GM19328 (cell line): Measurements from ENCODE around the gene OPN1SW.

Experiments used
- ATAC-seq: cut with Tn5 transposase; IDR thresholded peaks from one replicate; pipeline ENCODE4 v1.9.1; 2021; ENCODE audit warnings: mild to moderate bottlenecking, moderate library complexity; ENCODE audit not compliant: unreplicated experiment

The OPN1SW gene

GRCh38 chr7:128794020-128794419 lies 18.4 kb upstream of the OPN1SW start:
- ATAC-seq = no peak

- ATAC-seq = no peak
Measured at GRCh38 chr7:128793181-128793547, 17.6 kb upstream of the OPN1SW start.

- no peak for ATAC-seq
Measured at GRCh38 chr7:128792471-128793180, 17.0 kb upstream of the OPN1SW start.

GRCh38 chr7:128791972-128792327 lies 16.4 kb upstream of the OPN1SW start:
- no peak for ATAC-seq

GRCh38 chr7:128791121-128791971 lies 15.8 kb upstream of the OPN1SW start, which contains the start of gene CCDC136:
TSS of gene CCDC136 (plus strand) at chr7:128791968. CDS start at chr7:128792412, 444 bp downstream.
- ATAC-seq = peak; percentile 81

GRCh38 chr7:128790315-128791041 lies 14.9 kb upstream of the OPN1SW start:
- ATAC-seq = no peak

GRCh38 chr7:128788446-128789412 lies 13.1 kb upstream of the OPN1SW start:
- no peak for ATAC-seq

GRCh38 chr7:128785738-128786137 lies 10.1 kb upstream of the OPN1SW start:
- no peak for ATAC-seq

GRCh38 chr7:128783143-128783861 lies 7.7 kb upstream of the OPN1SW start:
- ATAC-seq = no peak

GRCh38 chr7:128781851-128782250 lies 6.3 kb upstream of the OPN1SW start:
- ATAC-seq = no peak

- ATAC-seq = no peak
Measured at GRCh38 chr7:128781126-128781525, 5.5 kb upstream of the OPN1SW start.

GRCh38 chr7:128778946-128779345 lies 3.4 kb upstream of the OPN1SW start:
- no peak for ATAC-seq

GRCh38 chr7:128777156-128778123 lies 1.8 kb upstream of the OPN1SW start:
- ATAC-seq = no peak

GRCh38 chr7:128774921-128775320 lies 673 bp downstream of the OPN1SW start:
- ATAC-seq = no peak

GRCh38 chr7:128774029-128774689 lies 1.4 kb downstream of the OPN1SW start:
- ATAC-seq = no peak

- ATAC-seq = no peak
Measured at GRCh38 chr7:128773604-128774003, 2.0 kb downstream of the OPN1SW start.

- ATAC-seq = no peak
Measured at GRCh38 chr7:128770233-128770632, 5.4 kb downstream of the OPN1SW start.

GRCh38 chr7:128767475-128768110 lies 8.0 kb downstream of the OPN1SW start:
- ATAC-seq = no peak
